Raji (cell line): ENCODE results near the gene MYDGF.

Experiments used
- POLR2A ChIP-seq: IDR thresholded peaks from 2 replicates; pipeline ENCODE4 v1.6.1; 2011; ENCODE audit warnings: low read depth, low read length, control low read depth; ENCODE audit not compliant: insufficient read depth

The MYDGF gene

GRCh38 chr19:4618019-4618418 lies 52.1 kb downstream of the MYDGF start:
- TF ChIP-seq POLR2A = no peak

DNA sequence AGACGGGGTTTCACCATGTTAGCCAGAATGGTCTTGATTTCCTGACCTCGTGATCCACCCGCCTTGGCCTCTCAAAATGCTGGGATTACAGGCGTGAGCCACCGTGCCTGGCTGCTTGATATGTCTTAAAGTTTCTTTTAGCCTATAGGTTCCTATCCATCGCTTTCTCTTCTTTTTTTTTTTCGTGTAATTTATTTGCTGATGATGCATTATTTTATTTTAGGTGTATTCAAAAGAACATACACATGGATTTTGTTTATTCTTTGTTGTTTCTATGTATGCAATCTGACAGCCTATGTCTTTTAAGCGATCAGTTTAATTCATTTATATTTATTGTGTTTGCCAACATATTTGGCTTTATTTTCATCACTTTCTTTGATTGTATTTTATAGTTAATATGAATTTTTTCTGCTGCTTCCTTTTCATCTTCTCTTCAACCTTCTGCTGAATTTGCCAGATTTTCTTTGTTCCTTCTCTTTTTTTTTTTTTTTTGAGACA lies 56.8 kb downstream of the MYDGF start:
- TF ChIP-seq POLR2A = no peak

DNA sequence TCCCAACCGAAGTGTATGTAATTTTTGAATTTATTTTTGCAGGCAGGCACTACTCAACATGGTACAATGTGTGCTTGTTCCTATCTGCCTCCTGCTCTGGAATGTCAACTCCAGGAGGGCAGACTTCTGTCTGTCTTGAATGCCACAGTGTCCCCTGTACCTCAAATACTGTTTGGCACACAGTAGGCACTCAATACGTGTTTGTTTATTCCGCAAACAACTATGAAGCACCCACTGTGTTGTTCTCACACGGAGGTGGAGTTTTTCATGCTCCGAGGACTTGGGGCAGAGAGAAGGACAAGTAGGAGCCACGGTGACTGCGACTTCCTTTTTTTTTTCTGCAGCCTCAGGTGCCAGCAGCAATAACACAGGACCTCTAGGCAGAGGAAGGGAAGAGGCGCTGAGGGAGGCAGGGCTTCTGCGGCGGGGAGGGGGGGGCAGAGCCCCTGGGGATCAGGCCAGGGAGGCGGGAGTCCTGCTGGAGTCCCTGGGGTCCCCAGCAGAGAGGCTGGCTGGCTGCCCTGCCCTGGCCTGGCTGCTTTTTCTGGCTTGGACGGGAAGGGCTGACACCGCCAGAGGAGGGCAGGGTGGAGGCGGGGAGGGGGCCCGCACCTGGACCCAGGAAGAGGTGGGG lies 60.1 kb downstream of the MYDGF start:
- no peak for TF ChIP-seq POLR2A
